IMR-90 (cell line): ENCODE measurements around the gene KIAA0513. TPM values are rescaled to one million over a fixed set of nuclear protein-coding genes. Genes with fewer than 3 reads are reported as not detected.

ENCODE experiments used
- ATAC-seq: fragments of 200-7000 bp; cut with Tn5 transposase; 2 replicates; pipeline ENCODE4 v1.9.1; 2020; ENCODE audit warnings: low read depth, mild to moderate bottlenecking, moderate library complexity
- BruUV-seq: library from RNA; stranded (reverse); fragments of 400-500 nt; replicated peaks from 2 replicates; lab custom pipeline; 2021; lab: Mats Ljungman, UMichigan
- CTCF ChIA-PET: fragments of 300-600 bp; formaldehyde crosslinking; extraction: SDS; loops from one replicate; lab custom pipeline; 2021; ENCODE audit warnings: antibody characterized with exemption; lab: Yijun Ruan, JAX
- POLR2A ChIA-PET: fragments of 300-600 bp; sonication (Branson Sonifier 250); formaldehyde crosslinking; loops from one replicate; lab custom pipeline; 2022; ENCODE audit warnings: antibody characterized with exemption; ENCODE audit not compliant: unreplicated experiment; lab: Charles Lee
- DNase-seq: peaks from one replicate; pipeline ENCODE4 v3.0.0; 2013
- H2AFZ ChIP-seq: replicated peaks from 2 replicates; pipeline ENCODE3; 2013; ENCODE audit warnings: low read length, mild to moderate bottlenecking; ENCODE audit not compliant: poor library complexity
- H2AK5ac ChIP-seq: 2 replicates; pipeline ENCODE4 v1.6.1; 2013; ENCODE audit warnings: low read depth, low read length, inconsistent platforms
- H2AK9ac ChIP-seq: replicated peaks from 2 replicates; pipeline ENCODE3; 2013; ENCODE audit warnings: mild to moderate bottlenecking, low read depth, low read length, moderate library complexity; ENCODE audit not compliant: poor library complexity
- H2BK120ac ChIP-seq: 2 replicates; pipeline ENCODE4 v1.6.1; 2013; ENCODE audit warnings: low read depth, low read length, inconsistent platforms
- H2BK15ac ChIP-seq: 3 replicates; pipeline ENCODE4 v1.6.1; 2013; ENCODE audit warnings: low read depth, low read length, inconsistent platforms
- H2BK20ac ChIP-seq: 2 replicates; pipeline ENCODE4 v1.6.1; 2013; ENCODE audit warnings: low read depth, mild to moderate bottlenecking, inconsistent platforms, low read length, moderate library complexity
- H2BK5ac ChIP-seq: 2 replicates; pipeline ENCODE4 v1.6.1; 2013; ENCODE audit warnings: mild to moderate bottlenecking, low read depth, low read length, inconsistent platforms; ENCODE audit not compliant: poor library complexity, severe bottlenecking
- H3K14ac ChIP-seq: replicated peaks from 2 replicates; pipeline ENCODE4 v1.6.1; 2013; ENCODE audit warnings: low read depth, low read length, inconsistent platforms
- H3K18ac ChIP-seq: 2 replicates; pipeline ENCODE4 v1.6.1; 2013; ENCODE audit warnings: low read depth, low read length, control low read depth
- H3K23ac ChIP-seq: 2 replicates; pipeline ENCODE4 v1.6.1; 2013; ENCODE audit warnings: low read depth, low read length, inconsistent platforms
- H3K27ac ChIP-seq: 2 replicates; pipeline ENCODE4 v1.5.1; 2013; ENCODE audit warnings: mild to moderate bottlenecking, control low read depth, low read length; ENCODE audit not compliant: insufficient read depth
- H3K27me3 ChIP-seq: 2 replicates; pipeline ENCODE4 v1.6.1; 2013; ENCODE audit warnings: low read length; ENCODE audit not compliant: control insufficient read depth, insufficient read depth
- H3K36me3 ChIP-seq: 2 replicates; pipeline ENCODE4 v1.6.1; 2013; ENCODE audit warnings: low read length, mixed read lengths; ENCODE audit not compliant: control insufficient read depth, insufficient read depth
- H3K4ac ChIP-seq: 2 replicates; pipeline ENCODE4 v1.6.1; 2013; ENCODE audit warnings: low read depth, low read length, inconsistent platforms
- H3K4me1 ChIP-seq: 2 replicates; pipeline ENCODE4 v1.6.1; 2013; ENCODE audit warnings: low read length, mixed read lengths; ENCODE audit not compliant: control insufficient read depth, insufficient read depth
- H3K4me2 ChIP-seq: 2 replicates; pipeline ENCODE4 v1.6.1; 2013; ENCODE audit warnings: low read depth, mild to moderate bottlenecking, control low read depth, low read length, moderate library complexity
- H3K4me3 ChIP-seq: 2 replicates; pipeline ENCODE4 v1.5.1; 2013; ENCODE audit warnings: low read depth, mild to moderate bottlenecking, control low read depth, low read length, moderate library complexity; ENCODE audit not compliant: insufficient read depth
- H3K56ac ChIP-seq: 2 replicates; pipeline ENCODE4 v1.6.1; 2013; ENCODE audit warnings: low read length, inconsistent platforms; ENCODE audit not compliant: insufficient read depth; ENCODE audit errors: extremely low read depth
- H3K79me1 ChIP-seq, 2 experiments: 2 replicates each; pipeline ENCODE4 v1.6.1; 2013; ENCODE audit warnings: low read length in 2 of 2, inconsistent platforms in 1 of 2, low read depth in 1 of 2
- H3K9ac ChIP-seq: 2 replicates; pipeline ENCODE4 v1.6.1; 2013; ENCODE audit warnings: low read depth, low read length, control low read depth
- H3K9me1 ChIP-seq: 2 replicates; pipeline ENCODE4 v1.6.1; 2013; ENCODE audit warnings: low read length, inconsistent platforms; ENCODE audit not compliant: insufficient read depth
- H3K9me3 ChIP-seq: 2 replicates; pipeline ENCODE4 v1.6.1; 2013; ENCODE audit warnings: low read length; ENCODE audit not compliant: control insufficient read depth, insufficient read depth
- H4K20me1 ChIP-seq: 2 replicates; pipeline ENCODE4 v1.6.1; 2013; ENCODE audit warnings: low read length, inconsistent platforms; ENCODE audit not compliant: insufficient read depth
- H4K5ac ChIP-seq: 2 replicates; pipeline ENCODE4 v1.6.1; 2013; ENCODE audit warnings: mild to moderate bottlenecking, low read depth, low read length, control low read depth
- H4K8ac ChIP-seq, 2 experiments: 2 replicates each; pipeline ENCODE4 v1.6.1; 2013; ENCODE audit warnings: low read depth in 2 of 2, low read length in 2 of 2, control low read depth in 1 of 2, inconsistent platforms in 1 of 2
- H4K91ac ChIP-seq: 2 replicates; pipeline ENCODE4 v1.6.1; 2013; ENCODE audit warnings: low read depth, low read length, inconsistent platforms; ENCODE audit not compliant: insufficient read depth
- BHLHE40 ChIP-seq: fragments of 150-350 bp; IDR thresholded peaks from 2 replicates; pipeline ENCODE4 v1.6.1; 2016; ENCODE audit warnings: mild to moderate bottlenecking, low read depth, low read length
- CEBPB ChIP-seq: IDR thresholded peaks from 2 replicates; pipeline ENCODE4 v1.6.1; 2012; ENCODE audit warnings: low read depth, low read length, improper control_type of control experiment
- FOS ChIP-seq: fragments of 150-350 bp; IDR thresholded peaks from 2 replicates; pipeline ENCODE4 v1.6.1; 2016; ENCODE audit warnings: low read depth, low read length
- MAFK ChIP-seq: IDR thresholded peaks from 2 replicates; pipeline ENCODE4 v1.6.1; 2012; ENCODE audit warnings: low read depth, low read length, improper control_type of control experiment
- MAZ ChIP-seq: IDR thresholded peaks from 2 replicates; pipeline ENCODE4 v1.6.1; 2012; ENCODE audit warnings: low read depth, mild to moderate bottlenecking, low read length, improper control_type of control experiment, moderate library complexity, borderline replicate concordance
- NFE2L2 ChIP-seq: fragments of 150-350 bp; IDR thresholded peaks from 2 replicates; pipeline ENCODE4 v1.6.1; 2016; ENCODE audit warnings: low read depth, mild to moderate bottlenecking, low read length
- RAD21 ChIP-seq: IDR thresholded peaks from 2 replicates; pipeline ENCODE4 v1.6.1; 2012; ENCODE audit warnings: low read length, improper control_type of control experiment
- RCOR1 ChIP-seq: IDR thresholded peaks from 2 replicates; pipeline ENCODE4 v1.6.1; 2012; ENCODE audit warnings: mild to moderate bottlenecking, low read length, improper control_type of control experiment; ENCODE audit not compliant: insufficient replicate concordance
- RFX5 ChIP-seq: IDR thresholded peaks from 2 replicates; pipeline ENCODE4 v1.8.0; 2012; ENCODE audit warnings: low read depth, mild to moderate bottlenecking, low read length, moderate library complexity
- SMC3 ChIP-seq: fragments of 150-350 bp; IDR thresholded peaks from 2 replicates; pipeline ENCODE4 v1.6.1; 2016; ENCODE audit warnings: low read depth, mild to moderate bottlenecking, antibody characterized with exemption, low read length, moderate library complexity
- USF2 ChIP-seq: fragments of 150-350 bp; IDR thresholded peaks from 2 replicates; pipeline ENCODE4 v1.6.1; 2017; ENCODE audit warnings: mild to moderate bottlenecking, antibody characterized with exemption, low read length, low read depth
- WGBS, 2 experiments: methylation state at CpG; one replicate each; pipeline versions ENCODE4 v1.1.5 to v1.1.7; 2013; ENCODE audit warnings: missing lambda C conversion rate in 2 of 2; ENCODE audit not compliant: insufficient read length in 1 of 2; ENCODE audit errors: extremely low coverage in 2 of 2; 5-methylcytosine and 5-hydroxymethylcytosine counted together
- dilution Hi-C: fragments of 300-500 bp; cut with HindIII; formaldehyde crosslinking; loops from one replicate; pipeline ENCODE4 v1.14.3; 2018; ENCODE audit warnings: low sequenced_read_pairs; ENCODE audit not compliant: unreplicated experiment
- in situ Hi-C: fragments of 300-500 bp; cut with MboI; formaldehyde crosslinking; loops from 3 replicates; pipeline ENCODE4 v1.14.3; 2019; ENCODE audit warnings: low sequenced_read_pairs, inconsistent platforms, mixed read lengths
- intact Hi-C: fragments of 100-400 bp; cut with micrococcal nuclease; formaldehyde crosslinking; loops from 2 replicates; pipeline ENCODE4 v1.10.0; 2022
- polyA plus RNA-seq, 3 experiments: library from polyadenylated mRNA; depleted of rRNA; stranded (reverse); fragments of >200 nt; gene quantifications; 2 replicates each; pipeline ENCODE4 v1.2.3, GENCODE V29; 2012; ENCODE audit warnings: low replicate concordance in 1 of 3
- total RNA-seq: library from RNA; depleted of rRNA; stranded (reverse); fragments of >200 nt; gene quantifications from 2 replicates; pipeline ENCODE4 v1.2.3, GENCODE V29; 2012
- TF ChIP-seq, protein P1 (sequence below): fragments of 150-350 bp; IDR thresholded peaks from 2 replicates; pipeline ENCODE4 v1.6.1; 2016; ENCODE audit warnings: low read depth, mild to moderate bottlenecking, low read length, moderate library complexity, borderline replicate concordance
- TF ChIP-seq, protein P2 (sequence below): conservative IDR thresholded peaks from 2 replicates; pipeline ENCODE4 v1.5.1; 2012; ENCODE audit warnings: mild to moderate bottlenecking, low read depth, low read length, improper control_type of control experiment

The KIAA0513 gene
- total and polyA plus RNA-seq, 2 of the 4 experiments (the other 2 are of a cell fraction): 9.5 TPM

DNA sequence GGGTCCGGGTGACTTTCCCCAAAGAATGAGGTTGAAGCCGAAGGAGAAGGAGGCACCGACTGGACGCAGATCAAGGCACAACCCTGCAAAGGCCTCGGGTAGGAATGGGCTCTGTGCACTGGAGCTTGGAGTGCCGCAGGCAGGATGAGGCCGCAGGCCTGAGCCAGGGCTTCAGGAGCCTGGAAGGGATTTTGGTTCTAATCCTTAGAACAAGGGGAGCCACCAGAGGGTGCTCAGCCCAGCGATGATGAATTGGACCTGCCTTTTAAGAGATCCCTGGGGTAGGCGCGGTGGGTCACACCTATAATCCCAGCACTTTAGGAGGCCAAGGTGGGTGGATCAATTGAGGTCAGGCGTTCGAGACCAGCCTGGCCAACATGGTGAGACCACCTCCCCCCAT is 76.6 kb downstream of the KIAA0513 start (continued):
- TF ChIP-seq CEBPB (no peak), MAZ (no peak)

DNA sequence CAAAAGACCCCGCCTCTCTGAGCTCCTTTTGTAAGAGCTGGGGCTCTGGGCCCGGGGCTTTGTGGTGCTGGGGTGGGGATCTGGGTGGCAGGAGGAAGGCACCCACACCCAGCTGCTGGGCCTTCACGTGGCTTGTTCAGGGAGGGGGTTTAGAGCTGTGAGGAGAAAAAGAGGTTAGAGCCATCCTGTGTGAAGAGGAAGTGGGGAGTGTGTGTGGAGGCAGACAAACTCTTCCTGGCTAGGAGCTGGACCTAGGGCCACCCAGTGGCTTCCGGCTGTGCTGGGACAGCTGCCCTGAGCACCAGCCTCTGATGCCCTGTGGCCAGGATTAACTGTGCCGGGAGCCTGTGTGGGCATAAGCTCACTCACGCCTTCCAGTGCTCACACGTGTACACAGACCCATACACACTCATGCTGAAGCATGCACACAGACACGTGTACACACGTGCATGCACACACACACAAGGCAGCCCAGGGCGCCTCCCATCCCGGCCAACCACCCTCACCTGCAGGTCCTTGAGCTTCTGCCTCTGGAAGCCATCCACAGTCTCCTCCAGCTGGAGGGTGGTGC is 77.3 kb downstream of the KIAA0513 start:
- Histone ChIP-seq H3K9me3 (peaks cover 4% of the 10 kb centered on the region; the same call in 1 of the 2 replicates), H2BK5ac (no peak overlapping the region), H4K91ac (no peak overlapping the region), H3K56ac (no peak overlapping the region), H2AK9ac (peak overlapping the region; percentile 25), H3K14ac (no peak overlapping the region), H2AFZ (peak overlapping the region; percentile 24), H2BK15ac (no peak overlapping the region), H4K20me1 (no peaks in the 10 kb centered on the region), H2AK5ac (no peak overlapping the region), H3K79me1 (no peaks in the 10 kb centered on the region), H3K4ac (no peak overlapping the region), H3K23ac (no peak overlapping the region), H3K4me2 (no peak overlapping the region), H3K9ac (no peak overlapping the region), H2BK20ac (no peak overlapping the region), H3K27ac (no peak overlapping the region), H4K8ac (no peak overlapping the region), H3K18ac (no peak overlapping the region), H2BK120ac (no peak overlapping the region), H3K4me1 (no peaks in the 10 kb centered on the region), H3K27me3 (peaks cover 21% of the 10 kb centered on the region), H3K9me1 (no peaks in the 10 kb centered on the region), H4K5ac (no peak overlapping the region), H3K36me3 (no peaks in the 10 kb centered on the region), H3K4me3 (no peak overlapping the region)
- DNase-seq (no peak), ATAC-seq (no peak)
- dilution Hi-C loops: no loop called here
- ChIA-PET POLR2A (no interaction called here), CTCF (interaction anchor here (0.5 to 1.6 kb wide), 3 partner anchors 10 to 505 kb away, joined by 3 to 5 read pairs (median 3); no protein-coding TSS in a partner anchor)
- intact Hi-C loops: no loop called here
- 87% methylated on average over 5 of the region's 11 CpGs; no CpG with 5 or more reads in 1 of the 2 experiments for WGBS, 2 experiments
- in situ Hi-C loops: no loop called here
- no TSS peak for BruUV-seq
- TF ChIP-seq NFE2L2 (no peak), BHLHE40 (no peak), FOS (no peak), MAZ (no peak), SMC3 (no peak), CEBPB (no peak), USF2 (no peak), RAD21 (no peak), RFX5 (no peak), MAFK (no peak), RCOR1 (no peak)
- TF ChIP-seq, protein P1, sequence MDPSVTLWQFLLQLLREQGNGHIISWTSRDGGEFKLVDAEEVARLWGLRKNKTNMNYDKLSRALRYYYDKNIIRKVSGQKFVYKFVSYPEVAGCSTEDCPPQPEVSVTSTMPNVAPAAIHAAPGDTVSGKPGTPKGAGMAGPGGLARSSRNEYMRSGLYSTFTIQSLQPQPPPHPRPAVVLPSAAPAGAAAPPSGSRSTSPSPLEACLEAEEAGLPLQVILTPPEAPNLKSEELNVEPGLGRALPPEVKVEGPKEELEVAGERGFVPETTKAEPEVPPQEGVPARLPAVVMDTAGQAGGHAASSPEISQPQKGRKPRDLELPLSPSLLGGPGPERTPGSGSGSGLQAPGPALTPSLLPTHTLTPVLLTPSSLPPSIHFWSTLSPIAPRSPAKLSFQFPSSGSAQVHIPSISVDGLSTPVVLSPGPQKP: no peak
- TF ChIP-seq, protein P2, sequence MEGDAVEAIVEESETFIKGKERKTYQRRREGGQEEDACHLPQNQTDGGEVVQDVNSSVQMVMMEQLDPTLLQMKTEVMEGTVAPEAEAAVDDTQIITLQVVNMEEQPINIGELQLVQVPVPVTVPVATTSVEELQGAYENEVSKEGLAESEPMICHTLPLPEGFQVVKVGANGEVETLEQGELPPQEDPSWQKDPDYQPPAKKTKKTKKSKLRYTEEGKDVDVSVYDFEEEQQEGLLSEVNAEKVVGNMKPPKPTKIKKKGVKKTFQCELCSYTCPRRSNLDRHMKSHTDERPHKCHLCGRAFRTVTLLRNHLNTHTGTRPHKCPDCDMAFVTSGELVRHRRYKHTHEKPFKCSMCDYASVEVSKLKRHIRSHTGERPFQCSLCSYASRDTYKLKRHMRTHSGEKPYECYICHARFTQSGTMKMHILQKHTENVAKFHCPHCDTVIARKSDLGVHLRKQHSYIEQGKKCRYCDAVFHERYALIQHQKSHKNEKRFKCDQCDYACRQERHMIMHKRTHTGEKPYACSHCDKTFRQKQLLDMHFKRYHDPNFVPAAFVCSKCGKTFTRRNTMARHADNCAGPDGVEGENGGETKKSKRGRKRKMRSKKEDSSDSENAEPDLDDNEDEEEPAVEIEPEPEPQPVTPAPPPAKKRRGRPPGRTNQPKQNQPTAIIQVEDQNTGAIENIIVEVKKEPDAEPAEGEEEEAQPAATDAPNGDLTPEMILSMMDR: no peak
